Measurements from ENCODE around the gene SMARCAL1.

DNA sequence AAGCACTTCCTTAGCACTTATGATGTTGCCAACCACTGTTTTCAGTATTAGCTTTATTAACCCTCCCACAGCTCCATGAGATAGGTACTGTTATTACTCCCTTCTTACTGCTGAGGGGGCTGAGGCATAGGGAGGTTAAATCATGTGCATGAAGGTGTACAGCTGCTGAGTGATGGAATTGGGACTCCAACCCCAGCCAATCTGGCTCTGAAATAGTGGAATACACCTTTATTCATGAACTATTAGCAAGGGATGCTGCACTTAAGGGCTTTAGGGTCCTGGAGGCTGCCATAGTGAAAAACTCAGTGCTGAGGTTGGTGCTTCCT, 19.2 kb downstream of the SMARCAL1 start:
- TF ChIP-seq, protein P1, sequence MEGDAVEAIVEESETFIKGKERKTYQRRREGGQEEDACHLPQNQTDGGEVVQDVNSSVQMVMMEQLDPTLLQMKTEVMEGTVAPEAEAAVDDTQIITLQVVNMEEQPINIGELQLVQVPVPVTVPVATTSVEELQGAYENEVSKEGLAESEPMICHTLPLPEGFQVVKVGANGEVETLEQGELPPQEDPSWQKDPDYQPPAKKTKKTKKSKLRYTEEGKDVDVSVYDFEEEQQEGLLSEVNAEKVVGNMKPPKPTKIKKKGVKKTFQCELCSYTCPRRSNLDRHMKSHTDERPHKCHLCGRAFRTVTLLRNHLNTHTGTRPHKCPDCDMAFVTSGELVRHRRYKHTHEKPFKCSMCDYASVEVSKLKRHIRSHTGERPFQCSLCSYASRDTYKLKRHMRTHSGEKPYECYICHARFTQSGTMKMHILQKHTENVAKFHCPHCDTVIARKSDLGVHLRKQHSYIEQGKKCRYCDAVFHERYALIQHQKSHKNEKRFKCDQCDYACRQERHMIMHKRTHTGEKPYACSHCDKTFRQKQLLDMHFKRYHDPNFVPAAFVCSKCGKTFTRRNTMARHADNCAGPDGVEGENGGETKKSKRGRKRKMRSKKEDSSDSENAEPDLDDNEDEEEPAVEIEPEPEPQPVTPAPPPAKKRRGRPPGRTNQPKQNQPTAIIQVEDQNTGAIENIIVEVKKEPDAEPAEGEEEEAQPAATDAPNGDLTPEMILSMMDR (IDR thresholded peaks at IDR 0.05) = no peak
- no peak for TF ChIP-seq POLR2AphosphoS5 (IDR thresholded peaks at IDR 0.05; ENCODE audit: low read depth, low read length)
- no peak for TF ChIP-seq SIN3A (IDR thresholded peaks at IDR 0.05; ENCODE audit: borderline replicate concordance, insufficient read depth, low read depth, low read length)
